ENCODE data around the gene ADGRE3. TPM values are rescaled to one million over a fixed set of nuclear protein-coding genes. Genes with fewer than 3 reads are reported as not detected.
"Not testable (repeated sequence)": the region's sequence is repeated elsewhere in the genome, so short reads cannot be mapped to it uniquely, and the experiment has no call there.

The ADGRE3 gene
- polyA plus RNA-seq, 4 donors = 0.09 to 0.40 TPM; not detected in 2

- DNase-seq (ENCODE audit: low read depth in 4 of 4, low spot score in 3 of 4) = no peak
Measured at GRCh38 chr19:14670408-14670807, 4.2 kb downstream of the ADGRE3 start.

GRCh38 chr19:14669940-14670339, 4.7 kb downstream of the ADGRE3 start:
- DNase-seq (ENCODE audit: low read depth in 4 of 4, low spot score in 3 of 4) = no peak

DNA sequence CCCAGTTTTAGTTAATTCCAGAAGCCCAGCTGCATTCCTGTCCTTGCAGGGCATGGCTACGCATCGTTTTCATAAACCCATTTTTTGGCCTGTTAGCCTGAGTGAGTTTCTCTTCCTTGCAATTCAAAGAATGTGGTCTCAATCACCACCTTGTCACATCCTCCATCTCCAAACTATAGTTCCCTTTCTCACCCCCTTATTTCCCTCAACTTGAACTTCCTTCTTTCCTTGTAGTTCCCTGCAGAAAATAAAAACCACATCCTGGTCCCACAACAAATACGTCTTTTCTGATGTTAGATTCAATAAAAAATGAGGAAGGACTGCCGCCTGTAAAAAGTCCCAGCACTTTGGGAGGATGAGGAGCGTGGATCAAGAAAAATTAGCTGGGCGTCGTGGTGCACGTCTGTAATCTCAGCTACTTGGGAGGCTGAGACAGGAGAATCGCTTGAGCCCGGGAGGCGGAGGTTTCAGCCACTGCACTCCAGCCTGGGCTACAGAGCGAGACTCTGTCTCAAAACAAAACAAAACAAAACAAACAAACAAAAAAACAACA, 13.2 kb downstream of the ADGRE3 start:
- DNase-seq (ENCODE audit: low read depth in 4 of 4, low spot score in 3 of 4) = no peak

DNA sequence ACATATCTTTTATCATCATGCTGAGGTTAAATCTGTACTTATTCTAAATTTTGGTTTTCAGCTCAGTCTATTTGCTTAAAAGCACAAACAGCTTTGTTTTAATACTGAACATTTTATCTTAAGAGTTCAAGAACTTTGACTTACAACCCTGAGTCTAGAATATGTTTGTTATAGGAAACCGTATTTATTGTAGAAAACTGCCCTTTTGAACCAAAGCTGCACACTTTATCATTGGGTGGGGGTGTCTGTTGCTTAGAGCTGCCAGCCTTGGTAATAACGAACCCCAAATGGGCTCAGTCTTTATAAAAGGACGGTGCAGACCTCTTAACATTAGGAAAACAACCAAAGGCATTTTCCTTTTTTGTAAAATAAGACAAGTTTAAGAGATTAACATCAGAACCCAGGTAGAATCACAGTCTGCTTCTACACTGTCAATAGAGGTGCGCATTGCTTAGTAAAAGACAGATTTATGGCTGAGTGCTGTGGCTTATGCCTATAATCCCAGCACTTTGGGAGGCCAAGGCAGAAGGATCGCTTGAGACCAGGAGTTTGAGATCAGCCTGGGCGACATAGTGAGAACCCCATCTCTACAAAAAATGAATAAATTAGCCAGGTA, 14.7 kb downstream of the ADGRE3 start:
- no peak for DNase-seq (ENCODE audit: low read depth in 4 of 4, low spot score in 3 of 4)

- no peak for DNase-seq (ENCODE audit: low read depth in 4 of 4, low spot score in 3 of 4)
Measured at GRCh38 chr19:14655726-14656125, 18.9 kb downstream of the ADGRE3 start.

DNA sequence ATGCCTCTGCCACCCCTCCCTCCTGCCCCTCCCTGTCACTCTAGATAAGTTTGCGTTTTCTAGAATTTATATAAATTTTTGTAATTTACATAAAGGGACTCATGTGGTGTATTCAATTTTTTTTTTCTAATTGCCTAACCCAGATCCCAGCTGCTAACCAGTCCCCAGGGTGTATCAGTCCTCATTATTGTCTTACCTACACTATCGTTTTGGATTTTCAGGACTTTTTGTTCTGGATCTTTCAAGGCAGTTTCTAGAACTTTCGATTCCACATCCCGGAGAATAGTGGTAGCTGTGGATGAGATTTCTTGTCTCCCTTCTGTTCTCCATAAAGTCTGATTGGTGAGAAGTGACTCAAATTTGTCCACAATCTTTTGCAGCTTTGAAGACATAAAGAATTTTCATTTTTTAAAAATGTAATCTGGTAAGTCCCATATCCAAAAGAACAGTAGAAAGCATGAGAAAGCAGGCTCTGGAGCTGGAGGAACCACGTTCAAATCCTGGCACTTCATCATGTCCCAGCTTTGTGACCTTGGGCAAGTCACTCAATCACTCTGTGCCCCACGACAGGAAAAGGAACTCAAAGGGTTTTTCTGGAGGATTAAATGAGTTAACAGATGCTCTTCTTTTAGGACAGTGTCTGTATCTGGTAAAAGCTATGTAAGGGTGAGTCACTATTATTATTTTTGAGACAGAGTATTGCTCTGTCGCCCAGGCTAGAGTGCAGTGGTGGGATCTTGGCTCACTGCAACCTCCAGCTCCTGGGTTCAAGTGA, 19.7 kb downstream of the ADGRE3 start:
- no peak for DNase-seq (ENCODE audit: low read depth in 4 of 4, low spot score in 3 of 4)

GRCh38 chr19:14650161-14650560, 24.5 kb downstream of the ADGRE3 start:
- no peak for DNase-seq (ENCODE audit: low read depth in 4 of 4, low spot score in 3 of 4)

DNA sequence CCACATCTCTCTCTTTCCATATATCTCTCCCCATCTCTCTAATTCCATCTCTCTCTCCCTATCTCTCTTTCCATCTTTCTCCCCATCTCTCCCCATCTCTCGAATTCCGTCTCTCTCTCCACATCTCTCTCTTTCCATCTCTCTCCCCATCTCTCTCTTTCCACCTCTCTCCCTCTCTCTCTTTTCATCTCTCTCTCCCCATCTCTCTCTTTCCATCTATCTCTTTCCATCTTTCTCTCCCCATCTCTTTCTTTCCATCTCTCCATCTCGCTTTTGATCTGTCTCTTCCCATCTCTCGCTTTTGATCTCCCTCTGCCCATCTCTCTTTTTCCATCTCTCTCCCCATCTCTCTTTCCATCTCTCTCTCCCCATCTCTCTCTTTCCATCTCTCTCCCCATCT, 25.6 kb downstream of the ADGRE3 start:
- no peak for DNase-seq (ENCODE audit: low read depth in 4 of 4, low spot score in 3 of 4)

GRCh38 chr19:14648506-14648905, 26.1 kb downstream of the ADGRE3 start:
- no peak for DNase-seq (ENCODE audit: low read depth in 4 of 4, low spot score in 3 of 4)

DNA sequence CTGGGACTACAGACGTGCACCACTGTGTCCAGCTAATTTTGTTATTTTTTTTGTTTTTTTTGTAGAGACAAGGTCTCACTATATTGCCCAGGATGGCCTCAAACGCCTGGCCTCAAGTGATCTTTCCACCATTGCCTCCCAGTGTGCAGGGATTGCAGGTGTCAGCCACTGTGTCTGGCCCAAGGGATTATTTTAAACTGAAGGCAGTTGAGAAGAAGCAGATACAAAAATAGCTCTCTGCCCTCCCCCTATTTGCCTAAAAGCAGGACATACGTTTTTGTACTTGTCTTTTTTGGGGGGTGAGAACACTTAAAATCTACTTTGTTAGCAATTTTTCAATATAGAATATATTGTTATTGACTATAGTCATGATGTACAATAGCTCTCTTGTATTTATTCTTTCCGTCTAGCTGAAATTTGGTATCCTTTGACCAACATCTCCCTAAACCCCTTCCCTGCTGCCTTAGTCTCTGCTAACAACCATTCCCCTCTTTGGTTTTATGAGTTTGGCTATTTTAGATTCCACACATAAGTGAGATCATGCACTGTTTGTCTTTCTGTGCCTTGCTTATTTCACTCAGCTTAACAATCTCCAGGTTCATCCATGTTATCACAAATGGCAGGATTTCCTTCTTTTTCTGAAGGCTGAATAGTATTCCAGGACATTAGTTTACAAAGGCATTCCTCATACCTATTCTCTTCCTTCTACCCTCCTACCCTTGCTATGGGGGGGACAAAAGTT, 34.9 kb downstream of the ADGRE3 start:
- DNase-seq (ENCODE audit: low read depth in 4 of 4, low spot score in 3 of 4) = no peak

- DNase-seq (ENCODE audit: low read depth in 4 of 4, low spot score in 3 of 4) = no peak
Measured at GRCh38 chr19:14632286-14632685, 42.4 kb downstream of the ADGRE3 start.

DNA sequence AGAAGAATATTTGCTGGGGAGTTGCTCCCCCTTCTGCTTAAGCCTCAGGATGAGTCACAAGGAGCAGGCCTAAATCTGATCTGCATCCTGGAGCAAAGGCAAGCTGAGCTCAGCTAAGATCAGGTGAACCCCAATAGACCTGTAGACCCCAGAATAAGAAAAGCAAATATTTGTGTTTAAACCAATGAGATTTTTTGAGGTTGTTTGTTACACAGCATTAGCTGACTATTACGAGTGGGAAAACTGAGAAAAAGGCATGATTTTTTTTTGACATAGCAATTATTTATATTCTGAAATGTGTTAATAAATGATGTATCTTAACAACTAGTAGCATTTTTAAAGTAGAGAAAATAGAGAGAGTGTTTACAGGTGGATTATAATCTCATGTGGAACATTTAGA, 45.1 kb downstream of the ADGRE3 start:
- DNase-seq (ENCODE audit: low read depth in 4 of 4, low spot score in 3 of 4) = no peak

DNA sequence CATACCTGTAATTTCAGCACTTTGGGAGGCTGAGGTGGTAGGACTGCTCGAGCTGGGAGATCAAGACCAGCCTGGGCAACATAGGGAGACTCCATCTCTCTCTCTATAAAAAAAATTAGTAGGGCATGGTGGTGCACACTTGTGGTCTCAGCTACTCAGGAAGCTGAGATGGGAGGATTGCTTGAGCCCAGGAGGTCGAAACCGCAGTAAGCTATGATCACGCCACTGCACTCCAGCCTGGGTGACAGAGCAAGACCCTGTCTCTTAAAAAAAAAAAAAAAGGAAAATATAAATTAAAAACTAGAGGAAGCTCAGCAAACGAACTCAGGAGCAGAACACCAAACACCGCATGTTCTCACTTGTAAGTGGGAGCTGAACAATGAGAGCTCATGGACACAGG, 50.2 kb downstream of the ADGRE3 start:
- DNase-seq (ENCODE audit: low read depth in 4 of 4, low spot score in 3 of 4) = not testable (repeated sequence)

DNA sequence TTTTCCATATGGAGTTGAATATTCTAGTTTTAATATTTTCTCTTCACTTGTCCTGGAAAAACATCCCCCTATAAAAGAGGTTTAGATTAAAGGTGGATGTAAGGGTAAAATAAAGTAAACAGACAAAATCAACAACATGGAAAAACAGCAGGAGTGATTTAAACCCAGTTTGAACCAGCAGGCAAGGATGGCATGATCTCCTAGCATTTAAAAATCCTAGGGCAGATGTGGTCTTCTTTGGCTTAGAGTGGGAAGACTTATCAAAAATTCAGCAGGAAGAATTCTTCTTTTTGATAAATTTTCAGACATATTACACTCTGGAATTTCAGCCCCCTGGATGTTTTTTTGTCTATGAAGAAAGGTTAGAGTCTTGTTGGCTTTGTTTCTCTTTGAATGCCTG, 55.2 kb downstream of the ADGRE3 start:
- no peak for DNase-seq (ENCODE audit: low read depth in 4 of 4, low spot score in 3 of 4)

- no peak for DNase-seq (ENCODE audit: low read depth in 4 of 4, low spot score in 3 of 4)
Measured at GRCh38 chr19:14616407-14616806, 58.2 kb downstream of the ADGRE3 start.

DNA sequence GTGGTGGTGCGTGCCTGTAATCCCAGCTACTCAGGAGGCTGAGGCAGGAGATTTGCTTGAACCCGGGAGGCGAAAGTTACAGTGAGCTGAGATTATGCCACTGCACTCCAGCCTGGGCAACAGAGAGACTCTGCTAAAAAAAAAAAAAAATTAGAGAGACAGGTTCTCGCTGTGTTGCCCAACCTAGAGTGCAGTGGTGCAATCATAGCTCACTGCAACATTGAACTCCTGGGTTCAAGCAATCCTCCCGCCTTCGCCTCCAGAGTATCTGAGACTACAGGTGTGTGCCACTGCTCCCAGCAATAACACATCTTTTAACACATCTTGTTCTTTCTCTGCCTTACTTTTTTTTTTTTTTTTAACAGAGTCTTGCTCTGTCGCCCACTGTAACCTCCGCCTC, 59.0 kb downstream of the ADGRE3 start:
- no peak for DNase-seq (ENCODE audit: low read depth in 4 of 4, low spot score in 3 of 4)

DNA sequence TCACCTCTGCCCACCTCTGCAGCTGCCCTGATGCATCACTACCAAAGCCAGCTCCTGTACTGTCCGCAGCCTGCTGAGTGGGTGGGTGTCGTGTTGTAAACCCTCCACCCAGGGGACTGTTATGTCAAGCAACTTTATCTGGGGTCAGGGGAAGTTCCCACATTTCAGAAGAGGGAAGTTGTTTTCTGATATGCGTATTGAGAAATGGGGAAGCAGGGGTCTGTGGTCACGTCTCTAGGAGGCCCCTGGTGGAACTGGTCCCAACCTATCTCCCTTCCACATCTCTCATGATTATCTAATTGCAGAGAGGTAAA, 60.6 kb downstream of the ADGRE3 start:
- DNase-seq (ENCODE audit: low read depth in 4 of 4, low spot score in 3 of 4) = no peak

GRCh38 chr19:14613399-14614098, 61.1 kb downstream of the ADGRE3 start:
- not testable (repeated sequence) for DNase-seq (ENCODE audit: low read depth in 4 of 4, low spot score in 3 of 4)

- no peak for DNase-seq (ENCODE audit: low read depth in 4 of 4, low spot score in 3 of 4)
Measured at GRCh38 chr19:14612657-14613056, 62.0 kb downstream of the ADGRE3 start.

- not testable (repeated sequence) for DNase-seq (ENCODE audit: low read depth in 4 of 4, low spot score in 3 of 4)
Measured at GRCh38 chr19:14612242-14612641, 62.4 kb downstream of the ADGRE3 start.

GRCh38 chr19:14611051-14611450, 63.6 kb downstream of the ADGRE3 start:
- no peak for DNase-seq (ENCODE audit: low read depth in 4 of 4, low spot score in 3 of 4)
